Activated CD8-positive, alpha-beta memory T cell treated with anti-CD3 and anti-CD28 coated beads for 48 hours (primary cell): ENCODE data around the gene PPP1CC.
A peak's percentile ranks its signal among the peaks of the same experiment; 100 is the strongest.

Experiments
- DNase-seq, 3 experiments: peaks; one replicate each; pipeline ENCODE4 v3.0.0-alpha.2; 2020; ENCODE audit warnings: low read depth in 2 of 3, low spot score in 2 of 3

PPP1CC gene

GRCh38 chr12:110689281-110690126 is 53.2 kb downstream of the PPP1CC start:
- peak in 2 of 3 experiments; percentile 45 to 47 for DNase-seq

DNA sequence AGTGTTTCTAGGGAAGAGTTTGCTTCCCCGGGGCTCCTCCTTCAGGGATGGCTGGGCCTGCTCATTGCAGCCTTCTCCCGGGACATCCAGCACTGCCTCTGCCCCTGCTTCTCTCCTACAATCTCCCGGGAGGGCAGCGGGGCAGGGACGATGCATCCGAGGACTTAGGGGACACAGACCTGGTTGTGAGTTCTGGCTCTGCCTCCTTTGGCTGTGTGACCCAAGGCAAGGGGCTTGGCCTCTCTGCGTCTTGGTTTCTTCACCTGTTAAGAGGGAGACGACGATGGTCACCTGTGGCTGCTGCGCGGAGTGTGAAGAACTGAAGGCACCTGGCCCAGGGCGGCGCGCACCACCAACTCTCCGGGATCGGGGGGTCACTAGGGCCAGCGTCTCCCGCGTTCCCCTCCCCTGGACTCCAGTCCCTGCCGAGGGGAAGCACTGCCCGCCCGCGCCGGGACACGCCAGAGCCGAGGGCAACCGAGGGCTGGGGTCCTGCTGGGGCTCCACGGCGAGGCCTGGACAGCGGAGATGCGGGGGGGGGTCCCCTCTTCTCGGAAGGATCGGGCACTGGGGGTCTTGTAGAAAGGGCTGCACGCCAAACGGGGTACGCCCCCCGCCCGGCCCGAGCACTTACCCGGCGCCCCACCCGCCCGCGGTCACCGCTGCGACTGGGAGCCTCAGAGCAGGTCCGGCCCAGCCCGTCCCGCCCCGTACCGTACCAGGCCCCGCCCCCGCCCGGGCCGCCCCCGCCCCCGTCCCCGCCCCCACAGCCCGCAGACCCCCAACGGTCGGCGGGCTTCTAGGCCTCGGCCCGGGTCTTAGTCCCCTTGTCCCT is 54.0 kb downstream of the PPP1CC start, which contains the start of gene HVCN1:
HVCN1 (minus strand) TSS at position 670 of the 835 bp plus-strand sequence. CDS start 5,870 bp downstream, outside the sequence.
- no peak for DNase-seq

DNA sequence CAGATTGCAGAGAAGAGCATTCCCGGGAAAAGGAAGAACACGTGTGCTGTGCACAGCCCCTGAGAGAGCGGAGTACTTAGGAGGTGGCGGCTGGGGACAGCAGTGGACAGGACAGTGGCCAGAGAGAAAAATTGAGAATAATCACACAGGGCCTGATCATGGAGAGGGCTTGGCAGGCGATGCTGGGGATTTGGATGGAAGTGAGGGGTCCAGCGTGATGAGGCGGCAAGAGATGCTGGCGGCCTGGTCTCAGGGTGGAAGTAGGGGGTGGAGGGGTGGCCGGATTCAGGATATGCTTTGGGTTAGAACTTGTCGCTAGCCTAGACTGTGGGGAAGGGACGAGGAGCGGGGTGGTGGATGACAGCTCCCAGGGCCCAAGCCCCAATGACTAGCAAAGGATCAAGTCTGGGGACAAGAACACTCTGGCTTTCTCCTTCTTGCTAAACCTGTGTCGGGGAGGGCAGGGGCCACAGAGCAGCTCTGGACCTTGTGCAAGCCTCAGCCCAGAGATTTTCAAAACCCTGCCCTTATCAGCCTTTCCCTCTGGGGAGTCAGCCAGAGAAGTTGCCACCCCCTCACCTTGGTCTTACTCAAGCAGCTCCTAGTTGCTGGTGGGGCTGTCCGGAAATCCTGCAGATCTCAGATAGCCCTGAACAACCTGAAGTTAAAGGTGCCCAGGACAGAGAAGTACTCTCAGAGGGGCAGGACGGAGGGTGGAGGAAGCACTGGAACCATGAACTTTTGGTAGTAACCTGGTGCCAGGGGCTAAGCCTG is 55.1 kb downstream of the PPP1CC start:
- DNase-seq: no peak

DNA sequence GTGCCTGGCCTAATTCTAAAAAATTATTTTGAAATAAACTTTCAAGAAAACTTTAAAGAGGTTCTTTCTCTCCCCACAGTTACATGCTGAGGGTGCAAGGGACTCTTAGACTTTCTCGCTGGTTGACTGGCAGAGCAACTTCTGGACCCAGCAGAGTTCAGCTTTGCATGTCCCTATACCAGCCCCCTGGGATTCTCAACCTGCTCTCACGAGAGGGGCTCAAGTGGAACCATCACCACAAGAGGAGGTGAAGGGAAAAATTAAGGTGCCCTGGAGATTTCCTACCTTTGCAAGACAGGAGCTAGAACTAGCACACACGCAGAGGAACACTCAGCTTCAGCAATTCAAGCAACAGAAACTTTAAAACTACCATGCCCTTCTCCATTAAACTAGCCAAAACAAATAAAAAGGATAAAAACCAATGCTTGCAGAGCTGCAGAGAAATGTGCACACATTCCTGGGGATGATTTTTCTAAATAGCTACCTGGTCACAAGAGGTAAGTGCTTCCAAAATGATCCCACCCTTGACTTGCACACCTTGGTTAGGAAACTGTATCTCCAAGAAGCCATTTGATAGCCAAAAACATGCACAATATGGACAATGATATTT is 56.3 kb downstream of the PPP1CC start:
- DNase-seq: no peak

- DNase-seq: no peak
Observed at GRCh38 chr12:110684312-110684836, 58.3 kb downstream of the PPP1CC start.

DNA sequence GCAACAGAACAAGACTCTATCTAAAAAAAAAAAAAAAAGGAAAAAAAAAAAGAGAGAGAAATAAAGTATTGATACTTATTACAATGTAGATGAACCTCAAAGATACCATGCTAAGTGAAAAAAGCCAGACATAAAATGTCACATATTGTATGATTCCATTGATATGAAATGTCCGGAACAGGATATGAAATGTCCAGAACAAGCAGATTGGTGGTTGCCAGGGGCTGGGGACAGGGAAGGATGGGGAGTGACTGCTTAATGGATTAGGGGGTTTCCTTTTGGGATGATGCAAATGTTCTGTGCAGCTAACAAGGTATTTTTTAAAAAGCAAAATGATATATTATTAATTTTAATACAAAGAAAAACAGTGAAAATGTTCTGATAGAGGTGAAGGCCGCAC is 58.8 kb downstream of the PPP1CC start:
- no peak for DNase-seq

GRCh38 chr12:110680032-110680431 is 62.7 kb downstream of the PPP1CC start:
- DNase-seq: no peak

DNA sequence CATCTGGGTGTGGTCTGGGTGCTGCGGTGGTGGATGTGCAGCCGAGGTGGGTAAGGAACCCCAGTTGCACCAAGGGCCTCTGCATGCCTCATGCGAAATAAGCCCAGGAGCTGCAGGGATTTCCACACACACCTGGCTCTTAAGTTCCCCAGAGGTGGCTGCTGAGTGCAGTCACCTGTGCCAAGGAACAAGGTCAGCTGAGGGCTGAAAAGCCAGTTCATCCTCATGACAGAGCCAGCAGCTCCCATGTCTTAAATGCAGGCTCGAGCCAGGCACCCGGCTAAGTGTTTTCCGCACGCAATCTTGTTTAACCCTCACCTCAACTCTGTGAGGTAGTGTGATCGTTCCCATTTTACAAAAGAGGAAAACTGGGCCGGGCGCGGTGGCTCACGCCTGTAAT is 63.5 kb downstream of the PPP1CC start:
- DNase-seq: no peak

- no peak for DNase-seq
Observed at GRCh38 chr12:110677982-110678381, 64.7 kb downstream of the PPP1CC start.

- no peak for DNase-seq
Observed at GRCh38 chr12:110677206-110677911, 65.3 kb downstream of the PPP1CC start.

DNA sequence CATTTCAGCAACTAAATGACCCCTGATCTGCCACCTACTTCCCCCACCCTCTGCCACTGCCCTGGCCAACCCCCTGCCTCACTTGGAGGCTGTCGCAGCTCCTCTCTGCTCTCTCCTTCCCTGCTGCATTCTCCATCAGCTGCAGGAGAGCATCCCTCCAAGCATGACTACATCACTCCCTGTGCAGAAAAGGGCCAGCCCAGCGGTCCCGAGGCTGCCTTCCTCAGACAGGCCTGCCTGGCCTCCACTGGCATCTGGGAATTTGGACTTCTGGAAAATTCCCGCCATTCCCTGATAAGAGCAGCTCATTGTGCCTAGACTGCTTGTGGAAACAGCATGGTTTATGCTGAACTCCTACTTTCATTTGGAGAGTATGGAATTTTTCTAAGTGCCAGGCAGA is 66.5 kb downstream of the PPP1CC start:
- DNase-seq: no peak

DNA sequence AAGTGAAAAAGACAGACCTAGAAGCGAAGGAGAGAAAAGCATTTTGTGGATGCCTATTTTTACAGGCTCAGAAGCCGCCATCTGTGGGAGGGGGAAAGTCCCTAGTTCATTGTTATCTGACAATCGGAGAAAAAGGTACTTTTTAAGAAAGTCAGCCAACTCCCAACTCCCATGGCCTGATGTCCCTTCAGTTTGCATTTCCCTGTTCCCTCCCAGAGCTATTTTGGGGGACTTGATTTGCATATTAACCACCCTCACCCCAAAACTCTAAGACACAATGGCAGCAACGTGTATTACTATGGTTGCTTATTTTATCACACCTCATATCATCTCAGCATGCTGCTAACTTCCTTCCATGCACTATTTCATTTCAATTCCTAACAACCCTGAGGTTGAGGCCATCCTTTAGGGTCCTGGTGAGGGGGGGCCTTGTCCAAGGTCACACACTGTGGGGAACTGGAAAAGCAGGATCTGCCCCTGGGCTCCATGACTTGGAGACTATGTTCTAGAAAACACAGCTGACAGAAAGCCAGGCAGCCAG is 72.5 kb downstream of the PPP1CC start:
- DNase-seq: no peak
